Choroid plexus epithelial cell (primary cell): ENCODE measurements around the gene ZNF224.
A peak's percentile ranks its signal among the peaks of the same experiment; 100 is the strongest.

Experiments used
- DNase-seq: peaks from one replicate; pipeline ENCODE4 v3.0.0-alpha.2; 2010; ENCODE audit warnings: low read depth
- H3K4me3 ChIP-seq: 2 replicates; pipeline ENCODE4 v1.5.1; 2011; ENCODE audit warnings: low read depth, mild to moderate bottlenecking, control low read depth, low read length, moderate library complexity
- TF ChIP-seq, protein P1 (sequence below): conservative IDR thresholded peaks from 2 replicates; pipeline ENCODE4 v1.5.1; 2011; ENCODE audit warnings: low read depth, mild to moderate bottlenecking, control low read depth, inconsistent platforms, low read length, moderate library complexity

ZNF224 gene

DNA sequence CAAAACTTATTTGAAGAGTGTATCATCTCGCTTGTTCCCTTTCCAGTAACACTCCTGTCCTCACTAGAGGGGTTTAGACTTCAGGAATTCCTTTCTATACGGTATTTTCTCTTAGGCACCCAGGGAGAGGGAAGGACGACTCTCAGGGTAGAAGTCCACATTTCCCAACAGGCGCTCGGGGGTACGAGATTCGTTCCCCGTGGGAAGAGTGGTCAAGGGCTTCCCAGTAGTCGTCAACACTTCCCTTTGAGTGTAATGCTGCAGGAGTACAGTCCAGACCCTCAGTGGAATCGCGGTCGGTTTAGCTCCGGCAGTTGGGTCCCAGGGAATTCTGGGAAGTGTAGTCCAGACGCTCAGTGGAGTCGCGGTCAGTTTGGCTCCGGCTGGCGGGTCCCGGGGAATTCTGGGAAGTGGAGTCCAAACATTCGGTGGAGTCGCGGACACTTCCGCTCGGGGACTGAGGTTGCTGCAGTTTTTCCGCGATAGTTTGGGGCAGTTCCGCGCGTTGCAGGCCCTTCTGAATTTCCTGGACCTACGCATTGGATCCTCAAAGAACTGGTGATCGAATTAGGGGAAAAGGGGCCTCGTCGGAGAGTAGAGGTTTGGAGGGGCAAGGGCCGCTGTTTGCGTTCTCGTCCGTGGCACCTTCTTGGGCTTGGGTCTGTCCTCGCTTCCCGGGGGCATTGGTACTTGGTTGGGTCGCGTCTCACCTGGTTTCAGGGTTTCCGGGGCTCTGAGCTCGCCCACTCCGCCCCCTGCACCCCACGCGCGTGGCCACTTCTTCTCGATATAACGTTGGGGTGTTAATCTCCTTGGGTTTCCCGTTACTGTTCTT lies at the start of gene ZNF224:
Gene ZNF224 (plus strand): TSS at position 431 of the 835 bp plus-strand sequence. CDS start 3,513 bp downstream, outside the sequence.
- H3K4me3 ChIP-seq, result peak within 1 kb of the TSS; percentile 85
- TF ChIP-seq, protein P1, sequence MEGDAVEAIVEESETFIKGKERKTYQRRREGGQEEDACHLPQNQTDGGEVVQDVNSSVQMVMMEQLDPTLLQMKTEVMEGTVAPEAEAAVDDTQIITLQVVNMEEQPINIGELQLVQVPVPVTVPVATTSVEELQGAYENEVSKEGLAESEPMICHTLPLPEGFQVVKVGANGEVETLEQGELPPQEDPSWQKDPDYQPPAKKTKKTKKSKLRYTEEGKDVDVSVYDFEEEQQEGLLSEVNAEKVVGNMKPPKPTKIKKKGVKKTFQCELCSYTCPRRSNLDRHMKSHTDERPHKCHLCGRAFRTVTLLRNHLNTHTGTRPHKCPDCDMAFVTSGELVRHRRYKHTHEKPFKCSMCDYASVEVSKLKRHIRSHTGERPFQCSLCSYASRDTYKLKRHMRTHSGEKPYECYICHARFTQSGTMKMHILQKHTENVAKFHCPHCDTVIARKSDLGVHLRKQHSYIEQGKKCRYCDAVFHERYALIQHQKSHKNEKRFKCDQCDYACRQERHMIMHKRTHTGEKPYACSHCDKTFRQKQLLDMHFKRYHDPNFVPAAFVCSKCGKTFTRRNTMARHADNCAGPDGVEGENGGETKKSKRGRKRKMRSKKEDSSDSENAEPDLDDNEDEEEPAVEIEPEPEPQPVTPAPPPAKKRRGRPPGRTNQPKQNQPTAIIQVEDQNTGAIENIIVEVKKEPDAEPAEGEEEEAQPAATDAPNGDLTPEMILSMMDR, result no peak
- DNase-seq, result peak; percentile 94

DNA sequence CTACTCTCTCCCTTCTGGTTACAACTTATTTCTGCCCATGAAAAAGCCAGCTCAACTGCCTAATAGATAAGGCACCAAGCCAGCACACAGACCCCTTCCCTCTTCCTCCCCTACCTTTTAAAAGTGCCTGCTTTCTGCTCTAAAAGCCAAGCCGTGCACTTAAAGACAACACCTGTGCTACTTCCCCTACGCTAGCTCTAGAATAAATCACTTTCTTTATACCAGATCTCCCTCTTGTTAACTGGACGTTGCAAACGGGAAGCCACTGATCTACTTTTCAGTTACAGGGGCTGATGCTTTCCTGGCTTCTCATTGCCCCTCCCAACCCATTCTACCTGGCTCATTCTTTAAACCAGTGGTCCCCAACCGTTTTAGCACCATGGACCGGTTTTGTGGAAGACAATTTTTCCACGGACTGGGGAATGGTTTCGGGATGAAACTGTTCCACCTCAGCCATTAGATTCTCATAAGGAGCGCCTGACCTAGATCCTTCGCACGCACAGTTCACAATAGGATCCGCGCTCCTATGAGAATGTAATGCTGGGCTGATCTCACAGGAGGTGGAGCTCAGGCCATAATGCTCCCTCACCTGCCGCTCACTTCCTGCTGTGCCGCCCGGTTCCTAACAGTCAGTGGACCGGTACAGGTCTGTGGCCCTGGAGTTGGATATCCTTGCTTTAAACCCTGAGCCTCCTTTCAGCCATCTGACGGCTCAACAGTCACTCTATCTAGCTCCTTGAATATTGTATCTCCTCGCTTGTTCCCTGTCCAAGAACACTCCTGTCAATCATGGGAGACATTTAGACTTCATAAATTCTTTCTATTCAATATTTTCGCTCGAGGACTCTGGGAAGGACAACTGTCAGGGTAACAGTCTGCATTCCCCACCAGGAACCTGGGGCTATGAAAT lies 43.2 kb upstream of the ZNF224 start:
- DNase-seq, result peak; percentile 7
- peak overlapping the region; percentile 74 for H3K4me3 ChIP-seq
- TF ChIP-seq, protein P1, result no peak

DNA sequence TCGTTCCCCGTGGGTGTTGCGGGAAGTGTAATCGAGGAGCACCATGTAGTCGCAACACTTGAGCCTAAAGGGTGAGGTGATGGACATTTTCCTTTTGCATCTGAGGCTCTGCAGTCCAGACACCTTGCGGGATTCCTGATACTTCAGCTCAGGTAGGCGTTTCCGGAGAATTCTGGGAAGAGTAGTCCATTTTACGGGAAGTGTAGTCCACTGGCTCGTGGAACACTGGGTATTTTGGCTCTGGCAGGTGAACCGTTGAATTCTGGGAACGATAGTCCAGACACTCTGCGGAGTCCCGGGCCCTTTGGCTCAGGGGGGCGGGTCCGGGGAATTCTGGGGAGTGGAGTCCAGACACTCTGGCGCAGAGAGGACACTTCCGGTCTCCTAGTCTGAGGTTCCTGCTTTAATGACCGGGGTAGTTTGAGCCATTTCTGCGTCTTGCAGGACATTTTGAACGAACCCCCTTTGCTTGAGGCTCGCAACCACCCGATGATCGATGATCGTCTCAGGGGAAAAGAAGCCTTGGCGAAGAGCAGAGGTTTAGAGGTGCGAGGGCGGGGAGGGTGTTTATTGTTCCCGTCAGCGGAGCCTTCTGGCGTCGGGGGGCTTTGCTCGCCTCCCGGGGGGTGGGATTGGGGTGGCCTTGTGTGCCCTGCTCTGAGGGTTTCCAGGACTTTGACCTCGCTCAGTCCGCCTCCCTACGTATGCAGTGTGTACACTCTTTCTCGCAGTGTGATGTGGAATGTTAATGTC lies 42.3 kb upstream of the ZNF224 start, which contains the start of gene ZNF223:
Gene ZNF223 (plus strand): TSS at position 387 of the 753 bp plus-strand sequence. CDS start 3,141 bp downstream, outside the sequence.
- TF ChIP-seq, protein P1, result no peak
- H3K4me3 ChIP-seq, result peak within 1 kb of the TSS; percentile 74
- peak; percentile 94 for DNase-seq

DNA sequence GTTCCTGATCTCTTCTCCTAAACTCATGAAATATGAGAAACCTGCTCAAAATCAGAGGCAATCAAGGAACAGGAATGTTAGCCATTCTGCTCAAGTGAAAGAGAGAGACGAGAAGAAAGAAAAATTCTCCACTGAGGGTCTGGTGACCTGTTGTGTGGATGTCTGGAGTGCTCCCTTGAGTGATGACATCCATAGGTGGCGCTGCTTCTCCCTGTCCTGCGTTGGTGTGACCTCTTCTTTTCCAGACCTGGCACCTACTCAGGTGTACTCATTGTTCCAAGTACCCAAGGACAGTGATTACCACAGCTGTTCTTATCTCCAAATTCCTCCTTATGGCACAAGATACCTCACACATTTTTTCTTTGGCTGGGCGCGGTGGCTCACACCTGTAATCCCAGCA lies 38.3 kb upstream of the ZNF224 start:
- TF ChIP-seq, protein P1, result no peak
- no peak for DNase-seq
- no peak overlapping the region for H3K4me3 ChIP-seq

DNA sequence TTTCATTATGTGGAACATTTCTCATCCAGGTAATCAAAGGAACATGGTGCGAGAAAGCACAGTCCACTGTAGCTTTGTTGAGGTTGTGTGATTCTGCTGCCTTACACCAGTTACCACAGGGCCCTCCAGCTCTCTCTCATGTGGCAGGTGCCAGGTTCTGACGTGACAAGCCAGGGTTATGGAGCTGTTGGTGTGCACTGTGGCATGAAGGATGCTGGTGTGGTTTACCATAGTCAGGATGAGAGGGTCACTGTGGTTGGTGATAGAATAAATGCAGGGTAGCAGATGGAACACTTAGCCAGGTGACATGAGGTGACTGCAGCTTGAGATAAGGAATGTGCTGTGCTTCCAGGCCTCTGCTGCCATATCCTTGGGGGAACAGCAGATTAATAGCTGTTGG lies 34.9 kb upstream of the ZNF224 start:
- TF ChIP-seq, protein P1, result no peak
- H3K4me3 ChIP-seq, result no peak overlapping the region
- no peak for DNase-seq

DNA sequence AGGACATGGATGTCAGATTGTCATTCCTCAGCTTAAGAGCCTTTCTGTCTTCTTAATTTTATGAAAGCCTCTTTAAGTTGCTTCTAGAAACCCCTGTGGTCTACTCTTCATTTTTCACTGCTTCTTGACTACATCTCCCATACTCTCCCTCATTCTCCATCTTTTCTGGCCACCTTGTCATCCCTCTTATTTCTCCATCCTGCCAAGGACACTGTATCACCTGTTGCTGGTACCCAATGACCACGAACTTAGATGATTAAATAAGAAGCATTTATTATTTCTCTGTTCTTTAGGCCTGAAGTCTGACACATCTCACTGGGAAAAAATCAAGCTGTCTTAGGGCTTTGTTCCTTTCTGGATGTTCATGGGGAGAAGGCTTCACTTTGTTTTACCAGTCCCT lies 33.1 kb upstream of the ZNF224 start:
- TF ChIP-seq, protein P1, result no peak
- DNase-seq, result no peak
- H3K4me3 ChIP-seq, result no peak overlapping the region
